Skin epidermis (tissue), 12 donors: ENCODE data around the gene CFAP119.
A peak's percentile ranks its signal among the peaks of the same experiment; 100 is the strongest.
"Not testable (repeated sequence)": the region's sequence is repeated elsewhere in the genome, so short reads cannot be mapped to it uniquely, and the experiment has no call there.

Experiments
- H3K27ac ChIP-seq, 21 experiments: fragments of 200-600 bp; sonication (generic) in 11 of 21; one replicate each; pipeline ENCODE4 v1.5.0; 2020; ENCODE audit warnings: mild to moderate bottlenecking in 3 of 21, inconsistent platforms in 2 of 21, moderate library complexity in 2 of 21
- H3K4me3 ChIP-seq, 7 experiments: fragments of 200-600 bp; sonication (generic) in 2 of 7; one replicate each; pipeline ENCODE4 v1.5.0; 2020; ENCODE audit warnings: inconsistent platforms in 2 of 7, mild to moderate bottlenecking in 2 of 7, moderate library complexity in 1 of 7

CFAP119 gene

DNA sequence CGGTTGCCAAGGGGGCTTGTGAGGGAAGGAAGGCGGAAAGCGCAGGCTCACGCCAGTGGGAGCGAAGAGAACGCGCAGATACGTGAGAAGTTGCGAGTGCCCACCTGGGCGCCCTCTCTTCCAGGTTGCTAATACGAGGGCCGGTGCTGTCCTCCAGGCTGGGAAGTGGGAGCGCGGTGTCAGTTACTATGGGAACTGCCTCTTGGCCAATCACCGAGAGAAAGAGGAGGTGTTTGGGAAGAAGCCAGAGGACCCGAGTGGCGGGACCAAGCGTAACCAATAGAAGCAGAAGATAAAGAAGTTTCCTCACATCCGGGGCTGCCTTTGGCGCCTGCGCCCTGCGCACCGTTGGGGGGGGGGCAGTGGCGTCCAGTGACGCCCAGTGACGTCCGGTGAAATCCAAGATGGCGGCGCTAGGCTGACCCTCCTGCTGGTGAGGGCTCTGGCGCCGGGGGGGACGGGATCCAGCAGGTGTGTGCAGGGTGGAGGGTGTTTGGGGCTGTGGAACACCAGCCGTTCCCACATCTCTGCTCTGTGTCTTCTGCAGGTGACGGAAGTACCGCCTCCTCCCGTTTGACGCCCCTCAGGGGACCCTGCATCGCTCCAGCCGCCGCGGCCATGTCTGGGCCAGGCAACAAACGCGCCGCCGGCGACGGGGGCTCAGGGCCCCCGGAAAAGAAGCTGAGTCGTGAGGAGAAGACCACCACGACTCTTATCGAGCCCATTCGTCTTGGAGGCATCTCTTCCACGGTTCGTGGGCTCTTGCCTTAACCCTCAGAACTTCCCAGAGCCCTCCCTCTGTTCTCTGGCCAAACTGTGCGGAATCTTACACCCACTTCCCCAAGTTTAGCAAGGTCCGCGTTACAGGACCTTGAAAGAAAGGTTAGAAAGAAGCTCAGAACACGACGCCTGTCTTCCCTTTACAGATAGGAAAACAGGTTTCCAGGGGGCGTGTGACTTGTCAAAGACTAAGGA, at the start of gene CFAP119, which contains the start of gene RNF40:
Gene CFAP119 (minus strand): TSS at position 135 of the 975 bp plus-strand sequence. CDS start 314 bp downstream, outside the sequence.
Gene RNF40 (plus strand): TSS at position 395 of the 975 bp plus-strand sequence. CDS start 224 bp downstream, at position 619.
- peak within 1 kb of the TSS; percentile 74 to 94 (median 88) for H3K27ac ChIP-seq
- peak within 1 kb of the TSS; percentile 76 to 99 (median 90) for H3K4me3 ChIP-seq

DNA sequence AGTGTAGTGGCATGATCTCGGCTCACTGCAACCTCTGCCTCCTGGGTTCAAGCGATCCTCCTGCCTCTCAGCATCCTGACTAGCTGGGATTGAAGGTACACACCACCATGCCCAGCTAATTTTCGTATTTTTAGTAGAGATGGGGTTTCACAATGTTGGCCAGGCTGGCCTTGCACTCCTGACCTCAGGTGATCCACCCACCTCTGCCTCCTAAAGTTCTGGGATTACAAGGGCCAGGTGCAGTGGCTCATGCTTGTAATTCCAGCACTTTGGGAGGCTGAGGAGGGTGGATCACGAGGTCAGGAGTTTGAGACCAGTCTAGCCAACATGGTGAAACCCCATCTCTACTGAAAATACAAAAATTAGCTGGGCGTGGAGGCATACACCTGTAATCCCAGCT, 47.8 kb upstream of the CFAP119 start:
- not testable (repeated sequence) for H3K27ac ChIP-seq, H3K4me3 ChIP-seq

DNA sequence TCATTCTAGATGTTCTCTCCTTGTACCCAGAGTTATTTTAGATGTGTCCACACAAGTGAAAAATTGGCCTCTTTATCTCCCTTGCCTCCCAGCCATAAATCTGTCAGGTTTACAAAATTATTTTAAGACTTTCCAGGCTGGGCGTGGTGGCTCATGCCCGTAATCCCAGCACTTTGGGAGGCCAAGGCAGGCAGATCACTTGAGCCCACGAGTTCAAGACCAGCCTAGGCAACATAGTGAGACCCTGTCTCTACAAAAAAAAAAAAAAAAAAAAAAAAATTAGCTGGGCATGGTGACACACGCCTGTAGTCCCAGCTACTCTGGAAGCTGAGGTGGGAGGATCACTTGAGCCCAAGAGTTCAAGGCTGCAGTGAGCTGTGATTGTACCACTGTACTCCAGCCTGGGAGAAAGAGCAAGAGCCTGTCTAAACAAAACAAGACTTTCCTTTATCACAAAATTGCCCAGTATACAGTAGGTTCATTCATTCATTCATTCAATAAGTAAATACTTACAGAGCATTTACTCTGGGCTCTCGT, 47.1 kb upstream of the CFAP119 start:
- not testable (repeated sequence) for H3K4me3 ChIP-seq, H3K27ac ChIP-seq

DNA sequence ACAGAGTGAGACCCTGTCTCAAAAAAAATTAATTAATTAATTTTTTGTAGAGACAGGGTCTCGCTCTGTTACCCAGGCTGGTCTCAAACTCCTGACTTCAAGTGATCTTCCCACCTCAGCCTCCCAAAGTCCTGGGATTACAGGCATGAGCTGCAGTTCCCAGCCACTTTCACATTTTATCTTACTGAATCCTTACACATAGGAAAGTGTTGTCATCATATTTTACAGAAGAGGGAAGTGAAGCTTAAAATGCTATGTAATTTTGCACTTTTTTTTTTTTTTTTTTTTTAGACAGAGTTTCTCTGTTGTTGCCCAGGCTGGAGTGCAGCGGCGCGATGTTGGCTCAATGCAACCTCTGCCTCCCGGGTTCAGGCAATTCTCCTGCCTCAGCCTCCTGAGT, 46.3 kb upstream of the CFAP119 start:
- no peak overlapping the region for H3K27ac ChIP-seq

DNA sequence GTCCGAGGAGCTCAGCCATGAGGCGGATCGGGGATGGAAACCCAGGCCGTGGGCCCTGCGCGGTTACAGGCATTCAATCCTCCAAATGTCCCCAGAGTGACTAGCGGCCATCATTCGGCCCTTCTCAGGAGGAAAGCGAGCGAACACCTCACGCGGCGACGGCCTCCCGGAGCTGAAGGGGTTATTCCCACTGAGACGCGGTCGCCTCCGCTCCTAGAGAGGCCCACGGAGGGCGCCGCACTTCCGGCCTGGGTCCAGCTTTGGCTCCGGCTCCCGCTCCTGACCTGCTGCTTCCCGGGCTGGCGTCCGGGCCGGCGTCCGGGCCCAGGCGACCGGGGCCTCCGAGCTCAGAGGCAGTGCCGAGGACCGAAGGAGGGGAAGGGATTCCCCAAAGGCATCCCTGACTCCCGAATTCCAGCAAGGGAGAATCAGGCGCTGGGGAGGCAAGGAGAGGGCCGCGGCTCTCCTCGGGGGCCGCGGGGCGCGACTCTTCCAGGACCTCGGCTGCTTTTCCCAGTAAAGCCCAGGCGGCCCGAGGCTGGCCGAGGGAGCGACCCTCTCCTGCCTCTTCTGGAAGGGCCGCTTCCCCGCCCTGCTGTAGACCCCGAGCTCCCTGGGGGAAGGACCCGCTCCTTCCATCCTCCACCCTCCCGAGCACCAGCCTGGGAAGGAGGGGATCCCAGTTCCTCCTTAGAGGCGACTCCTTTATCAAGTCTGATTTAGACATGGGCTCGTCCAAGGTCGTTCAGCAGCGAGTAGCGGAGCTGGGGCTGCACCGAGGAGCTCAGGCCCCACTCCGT, 43.7 kb upstream of the CFAP119 start:
- H3K4me3 ChIP-seq = peak overlapping the region; percentile 50 to 89 (median 73)
- H3K27ac ChIP-seq = peak overlapping the region; percentile 67 to 98 (median 92)

More for the DNA sequence above, 46.3 kb upstream of the CFAP119 start:
- no peak overlapping the region for H3K4me3 ChIP-seq

DNA sequence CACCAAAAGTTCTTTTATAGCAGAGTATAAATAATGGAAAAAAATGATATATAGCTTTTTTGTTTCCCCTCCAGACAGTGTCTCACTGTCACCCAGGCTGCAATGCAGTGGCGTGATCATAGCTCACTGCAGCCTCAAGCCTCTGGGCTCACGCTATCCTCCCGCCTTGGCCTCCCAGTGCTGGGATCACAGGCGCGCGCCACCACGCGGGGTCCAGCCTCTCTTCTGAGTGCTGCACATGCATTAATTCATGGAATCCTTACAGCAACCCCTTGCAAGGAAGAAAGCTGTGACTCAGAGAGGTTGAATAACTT, 43.2 kb upstream of the CFAP119 start:
- Histone ChIP-seq H3K27ac (peak overlapping the region; percentile 67 to 98 (median 92)), H3K4me3 (peak overlapping the region; percentile 50 to 89 (median 73))

DNA sequence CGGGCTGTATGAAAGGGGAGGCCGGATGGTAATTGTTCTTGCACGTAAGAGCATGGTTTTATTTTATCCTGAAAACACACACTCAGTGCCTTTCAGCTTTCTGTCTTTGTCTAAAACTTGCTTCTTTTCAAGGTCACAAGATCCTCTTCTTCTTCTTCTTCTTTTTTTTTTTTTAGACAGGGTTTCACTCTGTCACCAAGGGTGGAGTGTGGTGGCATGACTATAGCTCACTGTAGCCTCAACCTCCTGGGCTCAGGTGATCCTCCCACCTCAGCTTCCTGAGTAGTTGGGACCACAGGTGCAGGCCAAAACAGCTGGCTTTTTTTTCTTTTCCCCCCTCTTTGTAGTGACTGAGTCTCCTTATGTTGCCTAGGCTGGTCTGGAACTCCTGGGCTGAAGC, 41.1 kb upstream of the CFAP119 start:
- no peak overlapping the region for H3K27ac ChIP-seq
- H3K4me3 ChIP-seq = no peak overlapping the region

DNA sequence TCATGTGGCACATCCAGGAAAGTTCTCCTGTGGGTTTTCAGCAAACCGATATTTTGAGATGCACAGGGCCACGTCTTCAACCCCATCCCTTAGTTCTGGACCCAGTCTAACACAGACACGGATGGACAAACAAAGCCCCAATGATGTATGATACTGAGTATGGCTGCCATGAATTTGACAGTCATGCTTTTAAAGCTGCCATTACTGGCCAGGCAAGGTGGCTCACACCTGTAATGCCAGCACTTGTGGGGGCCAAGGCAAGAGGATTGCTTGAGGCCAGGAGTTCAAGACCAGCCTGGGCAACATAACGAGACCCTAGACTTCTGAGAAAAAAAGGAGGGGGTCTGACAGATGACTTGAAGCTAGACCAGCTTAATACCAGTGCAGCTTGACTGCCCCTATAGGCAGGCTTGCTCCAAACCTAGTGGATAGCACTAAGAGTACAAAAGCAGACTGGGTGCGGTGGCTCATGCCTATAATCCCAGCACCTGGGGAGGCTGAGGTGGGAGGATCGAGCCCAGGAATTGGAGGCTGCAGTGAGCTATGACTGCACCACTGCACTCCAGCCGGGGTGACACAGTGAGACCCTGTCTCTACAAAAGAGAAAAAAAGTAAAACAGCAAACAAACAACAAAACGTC, 35.9 kb upstream of the CFAP119 start:
- no peak overlapping the region for H3K4me3 ChIP-seq
- no peak overlapping the region for H3K27ac ChIP-seq

DNA sequence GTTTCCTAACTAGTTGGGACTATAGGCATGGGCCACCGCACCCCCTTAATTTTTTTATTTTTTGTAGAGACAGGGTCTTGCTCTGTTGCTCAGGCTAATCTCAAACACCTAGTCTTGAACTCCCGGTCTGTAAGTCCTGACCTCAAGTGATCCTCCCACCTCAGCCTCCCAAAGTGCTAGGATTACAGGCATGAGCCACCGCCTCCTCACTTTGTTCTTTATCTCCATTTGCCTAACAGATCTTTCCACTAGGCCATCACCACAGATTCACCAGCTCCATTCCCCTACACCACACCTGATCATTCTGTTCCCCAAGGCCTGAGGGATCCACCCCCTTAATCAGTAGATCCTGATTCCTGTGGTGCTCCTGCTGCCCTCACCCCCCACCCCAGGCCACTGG, 32.8 kb upstream of the CFAP119 start:
- Histone ChIP-seq H3K27ac (no peak overlapping the region), H3K4me3 (no peak overlapping the region)

DNA sequence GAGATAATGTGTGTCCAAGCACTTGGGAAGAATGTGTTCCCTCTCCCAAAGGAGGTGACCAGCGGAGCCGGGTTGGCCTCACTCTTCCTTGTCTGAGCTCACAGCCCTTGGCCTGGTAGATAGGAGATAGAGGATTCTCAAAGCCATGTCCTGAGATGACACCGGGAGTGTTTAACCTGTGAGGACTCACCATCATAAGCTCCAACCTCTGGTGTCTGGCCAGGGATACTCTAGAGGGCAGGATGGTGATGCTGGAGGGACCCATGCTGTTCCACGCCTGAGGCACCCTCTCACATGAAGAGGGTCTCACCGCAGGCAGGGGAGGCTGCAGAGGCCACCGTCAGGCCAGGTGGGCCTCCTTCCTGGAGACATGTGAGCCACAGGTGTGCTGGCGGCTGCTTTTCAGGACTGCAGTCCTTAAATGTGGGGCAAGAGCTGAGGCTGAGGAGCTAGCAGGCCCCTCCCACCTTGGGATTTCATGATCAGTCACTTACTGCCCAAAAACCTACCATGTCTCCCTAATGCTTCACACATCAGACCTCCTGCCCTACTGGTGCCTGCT, 31.7 kb upstream of the CFAP119 start:
- Histone ChIP-seq H3K27ac (no peak overlapping the region), H3K4me3 (no peak overlapping the region)

DNA sequence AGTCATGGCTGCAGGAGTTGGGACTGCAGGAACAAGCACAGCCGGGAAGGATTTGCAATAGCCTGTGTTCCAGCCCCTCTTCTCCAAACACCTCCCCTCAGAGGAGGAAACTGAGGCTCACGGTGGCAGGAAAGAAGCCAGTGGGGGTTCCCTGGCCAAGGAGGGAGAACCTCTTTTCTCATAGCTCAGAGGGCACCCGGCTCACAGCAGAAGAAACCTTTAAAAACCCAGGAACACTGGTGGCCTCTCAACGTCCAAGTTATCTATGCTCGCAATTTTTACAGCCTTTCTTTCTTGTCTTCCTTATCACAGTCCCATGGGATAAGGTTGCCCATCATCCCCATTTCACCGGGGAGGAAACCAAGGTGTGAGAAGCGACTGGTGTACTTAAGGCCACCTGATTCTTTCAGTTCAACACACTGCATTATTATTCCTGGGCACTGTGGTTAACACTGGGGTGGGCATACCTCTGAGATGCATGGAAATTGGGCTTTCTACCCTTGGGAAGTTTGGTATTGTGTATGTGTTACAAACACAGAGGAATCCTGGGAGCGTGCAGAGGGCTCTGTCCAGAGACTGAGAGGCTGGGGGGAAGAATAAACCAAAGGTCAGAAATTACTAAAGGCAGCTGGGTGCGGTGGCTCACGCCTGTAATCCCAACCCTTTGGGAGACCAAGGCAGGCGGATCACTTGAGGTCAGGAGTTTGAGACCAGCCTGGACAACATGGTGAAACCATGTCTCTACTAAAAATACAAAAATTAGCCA, 25.9 kb upstream of the CFAP119 start:
- peak overlapping the region in 20 of 21 experiments; percentile 67 to 98 (median 93) for H3K27ac ChIP-seq

DNA sequence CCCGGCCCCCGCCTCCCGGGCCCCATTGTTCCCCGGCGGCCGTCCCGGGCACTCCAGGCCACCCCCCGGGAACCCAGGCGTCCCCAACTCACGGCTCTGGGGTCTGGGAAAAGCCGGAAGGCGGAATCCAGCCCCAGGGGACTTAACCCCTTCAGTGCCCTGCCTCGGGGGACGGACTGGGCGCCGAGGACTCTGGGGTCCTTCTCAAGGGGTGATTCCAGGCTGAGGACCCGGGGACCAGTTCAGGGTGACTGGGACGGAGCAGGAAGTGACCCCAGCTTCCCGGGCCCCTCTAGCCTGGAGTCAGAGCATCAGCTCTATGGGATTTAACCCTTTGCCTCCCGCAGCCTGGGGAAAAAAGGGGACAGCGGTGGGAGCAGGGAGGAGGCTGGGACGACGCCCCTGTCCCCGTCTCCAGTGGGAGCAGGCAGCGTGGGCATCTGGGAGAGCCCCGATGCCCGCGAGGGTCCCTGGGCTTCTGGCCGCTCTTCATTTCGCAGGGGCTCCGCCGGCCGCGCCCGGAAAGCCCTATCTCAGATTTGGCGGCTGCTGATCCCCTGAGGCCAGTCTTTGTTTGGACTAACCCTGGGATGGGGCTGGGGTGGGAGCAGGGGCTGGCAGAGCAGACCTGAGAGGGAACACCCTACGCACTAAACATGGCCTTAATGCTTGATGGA, 25.2 kb upstream of the CFAP119 start, which contains the start of gene ZNF629:
Gene ZNF629 (minus strand): TSS at position 270 of the 677 bp plus-strand sequence. CDS start 2,723 bp downstream, outside the sequence.
- Histone ChIP-seq H3K27ac (peak within 1 kb of the TSS; percentile 51 to 98 (median 93)), H3K4me3 (peak within 1 kb of the TSS; percentile 73 to 95 (median 87))

More for the DNA sequence above, 25.9 kb upstream of the CFAP119 start:
- H3K4me3 ChIP-seq = peak overlapping the region; percentile 73 to 95 (median 87)

DNA sequence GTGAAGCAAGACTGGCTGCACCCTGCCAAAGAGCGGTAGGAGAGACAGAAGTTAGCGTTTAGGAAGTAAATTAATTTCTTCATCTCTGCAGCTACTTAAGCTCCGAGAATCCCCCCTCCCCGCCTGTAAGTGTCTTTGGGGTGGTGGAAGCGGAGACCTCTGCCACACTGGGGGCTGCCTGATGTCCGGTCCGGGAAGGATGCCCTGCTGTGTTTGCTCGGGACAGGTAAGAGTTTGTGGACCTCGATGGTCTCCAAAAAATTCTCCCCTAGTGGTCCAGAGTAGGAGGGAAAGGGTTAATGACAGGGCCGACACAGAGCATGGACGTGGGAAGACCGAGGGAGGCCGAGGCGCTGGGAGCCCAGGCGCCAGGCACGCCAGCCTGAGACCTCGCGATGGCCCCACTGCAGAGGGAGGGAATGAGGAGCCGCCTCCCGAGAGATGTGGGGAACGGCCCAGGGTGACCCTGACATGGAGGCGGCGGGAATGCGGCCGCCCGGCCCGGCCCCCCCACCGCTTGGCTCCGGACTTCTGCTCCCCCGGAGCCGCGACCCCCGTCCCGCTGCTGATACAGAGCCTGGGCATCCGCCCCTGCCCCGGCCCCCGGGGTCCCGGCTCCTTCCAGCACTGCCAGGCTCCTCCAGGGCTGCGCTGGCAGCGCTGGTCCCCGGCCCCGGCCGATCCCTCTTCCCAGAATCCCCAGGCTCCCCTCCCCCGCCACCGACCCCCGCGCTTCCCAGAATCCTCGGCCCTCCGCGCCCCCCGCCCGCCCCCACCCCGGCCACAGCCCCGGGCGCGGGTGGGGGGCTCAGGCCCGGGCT, 24.5 kb upstream of the CFAP119 start:
- peak overlapping the region; percentile 51 to 98 (median 93) for H3K27ac ChIP-seq
- H3K4me3 ChIP-seq = peak overlapping the region; percentile 73 to 95 (median 87)

DNA sequence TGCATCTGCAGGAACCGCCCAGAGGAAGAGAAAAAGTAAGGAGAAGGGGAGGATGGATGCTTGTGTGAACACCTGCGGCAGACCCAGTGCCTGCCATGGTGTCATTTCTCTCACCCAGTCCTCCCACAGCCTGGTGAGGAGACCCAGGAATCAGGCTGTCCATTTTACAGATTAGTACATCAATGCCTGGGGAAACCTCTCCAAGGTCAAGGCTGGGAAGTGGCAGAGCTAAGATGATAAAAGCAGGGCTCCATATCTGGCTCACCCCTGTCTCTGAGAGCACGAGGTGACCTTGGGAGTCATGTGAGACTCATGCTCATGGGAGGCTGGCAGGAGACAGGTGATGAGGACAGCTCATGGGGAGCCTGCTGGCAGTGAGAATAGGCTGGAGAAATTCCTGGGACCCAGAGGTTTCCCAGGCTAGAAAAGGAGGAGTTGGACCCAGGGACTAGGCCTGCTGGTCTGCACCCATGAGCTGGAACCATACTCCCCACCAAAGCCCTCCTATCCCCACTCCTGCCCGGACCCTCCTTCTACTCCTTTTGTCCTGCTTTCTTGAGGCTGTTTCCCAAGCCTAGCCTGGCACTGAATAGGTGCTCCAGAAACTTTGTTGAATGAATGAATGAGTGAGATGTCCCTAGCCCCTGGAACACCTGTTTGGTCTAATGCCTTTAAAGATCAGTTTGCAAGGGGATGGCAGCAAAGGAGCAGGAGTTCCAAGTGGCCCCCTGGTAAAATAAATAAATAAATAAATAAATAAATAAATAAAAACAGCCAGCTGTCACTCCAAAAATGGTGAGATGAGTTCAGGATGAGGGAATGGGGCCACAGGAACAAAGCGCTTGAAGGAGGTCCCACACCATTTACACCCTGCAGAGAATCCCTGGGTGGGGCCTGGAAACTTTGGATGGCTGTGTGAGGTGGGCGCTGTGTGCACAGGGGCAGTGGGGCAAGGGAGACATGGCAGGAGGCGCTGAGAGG, 23.6 kb upstream of the CFAP119 start:
- Histone ChIP-seq H3K27ac (peak overlapping the region in 8 of 21 experiments; percentile 87 to 98 (median 94)), H3K4me3 (peak overlapping the region in 5 of 7 experiments; percentile 73 to 95 (median 90))

DNA sequence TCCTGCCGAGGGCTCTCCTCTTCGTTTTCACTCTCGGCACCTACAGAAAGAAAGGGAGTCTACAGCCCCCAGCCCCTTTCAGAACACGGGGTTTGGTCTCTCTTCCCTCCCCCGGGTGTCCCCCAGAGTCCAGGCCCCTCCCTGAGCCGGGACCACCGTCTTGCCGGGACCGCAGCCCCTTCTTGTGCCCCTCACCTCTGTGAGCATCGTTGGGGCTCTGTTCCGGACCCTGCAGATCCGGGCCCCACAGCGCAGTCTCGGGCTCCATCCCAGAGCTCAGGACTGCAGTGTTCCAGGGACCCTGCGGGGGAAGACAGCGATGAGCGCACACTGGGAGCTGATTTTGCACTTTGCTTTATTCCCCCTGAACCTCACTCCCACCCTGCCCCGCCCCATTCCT, 22.4 kb upstream of the CFAP119 start:
- Histone ChIP-seq H3K27ac (no peak overlapping the region), H3K4me3 (no peak overlapping the region)
